Activated T-cell treated with anti-CD3 and anti-CD28 coated beads, Interleukin-2, amount 50 U/mL, for 48 hours (primary cell): Measurements from ENCODE around the gene SNAPC4.

Source experiments
- DNase-seq, 2 experiments: peaks; one replicate each; pipeline ENCODE4 v3.0.0-alpha.2; 2020

Gene SNAPC4

DNA sequence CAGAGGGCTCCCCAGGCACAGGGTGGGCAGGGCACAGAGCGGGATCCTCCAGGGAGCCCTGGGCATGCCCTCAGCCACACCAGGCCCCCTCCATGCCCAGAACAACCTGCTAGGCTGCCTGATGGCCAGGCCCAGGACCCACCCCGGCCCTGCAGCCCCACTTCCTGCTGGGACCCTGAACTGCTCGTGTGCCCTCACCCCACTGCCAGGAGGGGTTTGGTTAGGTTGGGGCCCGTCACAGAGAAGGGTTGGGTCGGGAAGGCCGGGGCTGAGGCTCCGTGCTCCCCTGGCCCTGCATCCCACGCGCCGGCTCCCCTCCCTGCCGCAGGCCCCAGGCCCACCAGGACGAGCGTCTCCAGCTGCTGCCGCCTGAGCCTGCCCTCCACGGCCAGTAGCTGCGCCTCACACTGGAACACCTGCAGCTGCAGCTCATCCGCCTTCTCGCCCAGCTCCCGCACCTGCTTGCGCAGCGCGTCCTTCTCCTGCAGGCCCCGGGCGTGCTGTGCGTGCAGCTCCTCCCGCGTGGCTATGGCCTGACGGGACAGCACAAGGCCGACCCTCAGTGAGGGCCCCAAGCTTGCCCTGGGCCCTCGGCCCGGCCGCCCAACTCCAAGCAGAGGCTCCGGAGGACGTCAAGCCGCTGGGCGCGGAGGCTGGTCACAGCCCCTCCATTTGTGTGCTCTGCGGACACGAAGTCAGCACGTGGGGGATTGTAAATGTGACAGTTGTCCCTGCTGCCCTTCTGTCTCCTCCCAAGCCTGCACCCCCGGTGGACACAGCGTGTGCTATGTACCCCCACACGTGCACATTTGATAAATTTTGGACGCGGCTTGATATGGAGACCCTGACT, 32.4 kb downstream of the SNAPC4 start:
- no peak for DNase-seq

- no peak for DNase-seq
Observed at GRCh38 chr9:136366826-136367225, 33.1 kb downstream of the SNAPC4 start.

DNA sequence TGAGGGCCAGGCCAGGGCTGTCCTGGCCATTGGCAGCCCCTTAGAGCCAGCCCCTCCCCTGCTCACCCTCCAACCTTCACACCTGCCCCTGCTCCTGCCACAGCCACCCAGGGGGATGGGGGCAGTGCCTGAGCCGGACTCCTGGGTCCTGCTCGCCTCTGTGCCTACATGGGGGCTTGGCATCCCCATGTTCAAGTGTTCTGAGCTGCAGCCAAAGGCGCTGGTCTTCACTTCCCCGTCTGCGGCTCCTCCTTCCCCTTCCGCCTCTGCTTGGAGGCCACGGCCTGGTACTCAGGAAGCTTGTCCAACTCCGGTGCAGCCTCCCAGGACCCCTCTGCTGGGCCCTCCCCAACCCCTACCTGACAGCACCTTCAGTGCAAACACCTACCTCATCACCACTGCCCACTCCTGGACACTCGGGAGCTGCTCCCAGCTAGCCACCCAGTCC, 34.2 kb downstream of the SNAPC4 start:
- no peak for DNase-seq

DNA sequence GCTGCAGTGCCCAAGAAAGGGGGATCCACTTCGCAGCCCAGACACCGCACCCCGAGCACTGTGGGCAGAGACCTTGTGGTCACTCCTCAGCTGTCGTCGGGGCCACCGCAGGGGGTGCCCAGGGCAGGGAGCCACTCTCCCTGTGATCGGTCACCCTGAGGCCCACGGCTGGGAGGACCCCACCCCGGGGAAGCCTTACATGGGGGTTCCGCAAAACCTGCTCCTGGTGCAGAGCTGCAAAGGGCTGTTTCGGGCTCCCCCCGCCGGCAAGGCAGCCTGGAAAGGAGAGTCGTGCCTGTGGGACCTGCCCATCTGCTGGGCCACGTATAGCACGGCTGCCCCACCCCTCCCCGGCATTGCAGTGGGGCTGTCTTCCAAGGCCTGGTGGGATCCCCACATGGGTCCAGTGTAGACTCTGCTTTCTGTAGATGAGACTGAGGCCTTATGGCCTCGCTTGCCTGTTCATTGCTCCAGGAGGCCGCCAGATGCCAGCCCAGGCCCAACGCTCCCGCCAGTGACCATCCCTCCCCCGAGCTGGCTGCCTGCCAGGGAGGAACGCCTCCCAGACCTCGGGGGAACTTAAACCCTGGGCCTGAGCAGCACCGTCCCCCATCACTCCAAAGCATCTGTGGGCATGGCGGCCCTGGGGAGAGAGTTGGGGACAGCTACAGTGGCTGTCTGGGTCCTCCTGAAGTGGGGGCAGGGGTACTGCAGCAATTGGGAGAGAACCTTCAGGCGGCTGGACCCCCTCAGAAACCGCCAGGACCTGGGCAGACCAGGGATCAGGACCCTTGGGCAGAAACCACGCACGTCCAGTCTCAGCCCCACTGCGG, 34.8 kb downstream of the SNAPC4 start:
- DNase-seq: no peak

DNA sequence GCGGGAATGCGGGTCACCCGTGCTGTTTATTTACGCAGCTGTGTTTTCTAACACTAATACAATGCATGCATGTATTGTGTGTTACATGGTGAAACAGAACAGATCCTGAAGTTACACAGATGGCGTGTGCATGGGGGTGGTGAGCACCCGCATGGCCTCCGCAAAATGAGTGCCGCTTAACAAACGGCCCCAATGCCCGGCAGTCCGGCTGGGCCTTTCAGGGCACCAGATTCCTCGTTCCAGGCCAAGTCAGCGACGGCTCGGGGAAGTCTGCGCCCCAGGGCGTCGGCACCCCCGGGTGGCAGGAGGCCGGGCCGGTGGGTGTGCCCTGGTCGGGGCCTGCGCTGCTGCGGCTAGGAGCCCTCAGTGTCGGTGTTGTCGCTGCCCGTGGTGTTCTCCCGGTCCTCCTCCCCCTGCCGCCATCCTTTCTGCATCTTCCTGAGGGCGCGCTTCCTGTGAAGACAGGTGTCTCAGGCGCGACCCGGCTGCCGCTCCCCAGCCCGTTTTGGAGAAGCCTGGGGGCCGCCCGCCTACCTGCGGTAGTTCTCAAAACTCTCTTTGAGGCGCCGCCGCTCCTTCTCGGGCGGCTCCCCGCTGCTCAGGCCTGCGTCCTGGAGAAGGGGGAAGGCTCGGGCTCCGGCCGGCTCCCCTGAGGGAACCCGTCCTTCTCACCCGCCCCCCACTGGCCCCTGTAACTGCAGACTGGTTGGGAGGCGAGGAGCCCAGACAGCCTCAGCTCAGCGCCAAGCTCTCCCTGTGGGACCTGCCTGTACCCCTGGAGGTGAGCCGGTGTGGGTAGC, 35.8 kb downstream of the SNAPC4 start:
- DNase-seq: no peak

DNA sequence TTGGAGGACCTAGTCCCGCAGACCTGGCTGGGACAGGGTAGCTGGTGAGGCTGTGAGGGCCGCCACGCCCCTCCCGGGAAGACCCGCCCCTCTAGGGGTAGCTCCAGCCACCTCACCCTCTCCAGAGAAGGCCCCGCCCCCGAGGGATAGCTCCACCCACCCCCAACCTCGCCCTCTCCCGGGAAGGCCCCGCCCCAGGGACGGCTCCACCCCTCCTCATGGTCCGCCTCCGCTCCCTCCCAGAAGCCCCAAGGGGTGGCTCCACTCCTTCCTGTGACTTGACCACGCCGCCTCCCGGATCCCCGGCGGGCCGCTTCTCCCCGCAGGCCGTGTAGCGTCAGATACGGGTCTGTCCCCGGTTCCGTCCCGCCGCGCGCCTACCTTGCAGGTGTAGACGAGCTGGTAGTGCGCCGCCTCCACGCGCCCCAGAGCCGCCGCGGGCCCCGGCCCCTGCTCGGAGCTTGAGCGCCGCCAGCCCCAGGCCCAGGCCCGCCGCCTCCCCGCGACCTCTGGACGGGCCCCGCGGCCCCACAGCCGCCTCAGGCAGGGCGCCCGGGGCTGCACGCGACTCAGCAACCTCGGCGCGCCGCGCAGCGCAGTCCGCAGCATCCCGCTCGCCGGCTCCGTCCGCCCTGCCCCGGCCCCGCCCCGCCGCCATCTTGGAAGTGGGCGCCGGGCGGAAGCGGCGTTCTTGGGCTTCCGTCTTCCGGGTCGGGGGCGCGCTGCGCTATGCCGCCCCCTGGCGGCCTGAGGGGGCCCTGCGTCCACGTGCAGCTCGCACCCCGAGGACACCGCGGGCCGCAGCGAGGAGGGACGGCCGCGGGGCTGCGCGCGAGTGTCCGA, 36.6 kb downstream of the SNAPC4 start, which contains the start of gene DNLZ:
Gene DNLZ, minus strand, starts transcription at position 639 of the 843 bp plus-strand sequence. Its CDS starts 30 bp downstream, at position 609.
- peak; percentile 96 to 98 for DNase-seq

DNA sequence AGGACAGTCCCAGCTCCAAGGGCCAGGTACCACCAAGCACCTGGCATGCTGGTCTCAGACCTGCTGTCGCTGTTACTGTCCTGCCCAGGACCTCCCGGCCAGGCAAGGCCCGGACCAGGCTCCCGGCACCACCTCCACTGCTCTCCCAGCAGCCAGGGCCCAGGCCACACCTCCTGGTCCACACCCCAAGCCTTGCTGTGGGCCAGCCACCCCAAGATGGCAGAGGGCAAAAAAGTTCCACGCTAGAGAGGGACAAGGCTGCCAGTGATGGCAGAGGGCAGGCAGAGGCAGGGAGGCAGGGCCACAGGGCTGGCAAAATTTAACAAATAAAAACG, 37.6 kb downstream of the SNAPC4 start:
- DNase-seq: no peak

- DNase-seq: no peak
Observed at GRCh38 chr9:136361754-136362449, 38.1 kb downstream of the SNAPC4 start.

DNA sequence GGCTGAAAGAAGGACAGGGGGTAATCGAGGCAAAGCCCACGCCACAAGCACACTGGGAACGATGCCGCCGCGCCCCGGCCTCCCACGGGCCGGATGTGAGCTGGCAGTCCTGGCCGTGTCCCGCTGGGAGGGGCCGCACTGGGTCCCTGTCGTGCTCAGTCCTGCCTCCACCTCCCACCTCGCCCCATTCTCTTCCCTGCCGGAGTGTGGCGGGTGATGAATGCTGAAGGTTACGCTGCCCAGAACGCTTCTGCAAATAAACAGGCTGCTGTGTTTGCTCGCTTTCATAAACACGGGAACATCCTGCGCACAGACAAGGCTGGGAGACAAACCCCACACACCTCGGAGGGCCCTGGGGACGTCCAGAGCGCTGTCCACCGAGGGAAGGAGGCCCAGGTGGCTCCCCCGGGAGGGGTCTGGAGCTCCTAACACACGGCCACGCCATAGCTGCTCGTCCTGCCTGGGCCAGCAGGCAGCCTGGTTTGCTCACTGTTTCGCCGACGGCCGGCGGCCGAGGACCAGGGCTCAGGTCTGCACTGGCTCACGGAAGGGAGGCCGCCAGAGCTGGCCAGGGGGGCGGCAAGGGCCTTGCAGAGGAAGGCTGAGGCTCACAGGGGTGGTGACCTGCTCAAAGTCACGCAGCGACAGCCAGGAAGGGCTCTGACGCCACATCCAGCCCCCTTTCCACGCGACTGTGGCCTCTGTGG, 38.8 kb downstream of the SNAPC4 start:
- no peak for DNase-seq

DNA sequence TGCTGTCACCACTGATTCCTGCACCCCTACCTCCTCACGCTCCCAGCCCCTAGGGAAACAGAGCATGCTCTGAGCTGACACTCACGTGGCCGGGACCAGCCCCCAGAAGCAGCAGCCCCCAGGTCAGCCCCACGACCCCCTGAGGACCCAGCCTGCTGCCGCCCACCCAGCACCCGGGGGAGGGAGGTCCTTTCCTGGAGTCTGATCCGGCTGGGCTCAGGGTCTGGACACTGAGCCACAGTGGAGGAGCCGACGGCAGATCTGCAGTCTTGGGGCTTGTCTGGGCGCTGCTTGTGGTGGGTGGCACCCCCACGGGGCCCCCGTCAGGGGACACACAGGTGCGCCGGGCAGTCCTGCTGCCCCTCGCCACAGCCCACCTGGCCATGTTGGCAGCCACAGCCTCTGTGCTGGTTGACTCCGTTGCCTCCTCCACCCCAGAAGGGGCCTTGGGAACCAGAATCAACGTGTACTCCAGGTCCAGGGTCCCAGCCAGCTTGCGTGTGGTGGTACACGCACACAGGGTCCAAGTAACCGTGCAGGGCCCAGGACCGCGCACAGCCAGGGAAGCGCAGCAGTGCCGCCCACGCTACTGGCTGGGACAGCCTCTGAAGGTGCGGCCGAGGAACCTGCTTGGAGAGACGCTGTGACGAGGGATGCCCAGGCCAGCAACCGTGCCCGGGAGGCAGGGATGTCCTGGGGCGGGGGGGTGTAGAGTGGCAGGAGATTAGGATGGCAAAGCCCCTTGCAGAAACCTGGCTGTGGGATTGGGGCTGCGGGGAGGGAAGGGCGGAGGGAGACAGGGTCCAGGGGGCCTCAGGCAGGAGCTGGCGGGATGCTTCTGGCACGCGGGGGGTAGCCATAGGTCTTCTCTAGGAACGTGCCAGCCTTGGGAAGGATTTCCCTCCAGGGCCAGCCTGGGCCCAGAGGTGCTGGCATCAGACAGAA, 39.9 kb downstream of the SNAPC4 start:
- DNase-seq: no peak

GRCh38 chr9:136358888-136359287, 41.1 kb downstream of the SNAPC4 start:
- DNase-seq: no peak

GRCh38 chr9:136358016-136358415, 42.0 kb downstream of the SNAPC4 start:
- DNase-seq: no peak

DNA sequence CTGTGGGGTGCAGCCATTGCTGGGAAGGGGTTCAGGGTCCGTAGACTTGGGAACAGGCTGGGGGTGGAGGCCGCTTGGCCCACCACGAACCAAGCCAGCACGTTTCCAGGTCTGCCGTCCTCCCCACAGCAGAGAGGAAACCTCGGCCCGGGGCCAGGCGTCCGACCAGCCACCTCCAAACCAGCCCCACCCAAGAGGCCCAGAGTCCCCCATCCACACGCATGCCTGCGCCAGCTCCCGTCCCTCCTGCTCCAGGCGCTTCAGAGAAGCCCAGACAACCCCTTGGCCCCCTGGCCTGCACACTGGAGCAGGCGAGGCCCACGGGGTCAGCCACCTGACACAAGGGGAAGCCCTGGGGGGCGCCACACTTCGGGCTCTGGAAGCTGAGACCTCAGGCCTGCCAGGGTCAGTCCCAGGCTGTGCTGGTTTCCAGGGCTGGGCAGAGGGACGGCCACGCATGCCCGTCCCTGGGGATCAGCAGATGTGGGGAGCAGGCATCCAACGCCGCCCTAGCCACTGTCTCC, 42.7 kb downstream of the SNAPC4 start:
- DNase-seq: no peak

- DNase-seq: no peak
Observed at GRCh38 chr9:136355616-136356557, 44.1 kb downstream of the SNAPC4 start.

DNA sequence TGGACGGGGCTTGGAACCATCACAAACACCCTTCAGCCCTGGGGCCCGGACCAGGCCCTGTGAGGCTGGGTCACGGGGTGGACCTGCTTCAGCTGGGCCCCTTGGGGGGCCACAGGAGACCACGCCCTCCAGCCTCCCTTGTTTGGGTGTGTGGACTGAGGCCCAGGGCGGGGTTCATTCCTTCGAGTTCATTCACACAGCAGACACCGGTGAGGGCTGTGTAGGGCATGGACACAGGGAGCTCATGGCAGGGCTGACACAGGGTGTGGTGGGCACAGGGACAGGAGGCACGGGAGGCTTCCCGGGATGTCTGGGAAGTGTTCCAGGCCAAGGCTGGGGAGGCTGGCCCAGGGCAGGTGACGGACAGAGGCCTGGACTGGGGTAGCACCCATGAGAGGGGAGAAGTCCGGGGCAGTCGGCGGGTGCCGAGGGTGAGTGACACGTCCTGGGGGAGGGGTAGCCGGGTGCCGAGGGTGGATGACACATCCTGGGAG, 45.3 kb downstream of the SNAPC4 start:
- no peak for DNase-seq

- no peak for DNase-seq
Observed at GRCh38 chr9:136353757-136354488, 46.0 kb downstream of the SNAPC4 start.

GRCh38 chr9:136353088-136353487, 46.9 kb downstream of the SNAPC4 start:
- DNase-seq: no peak
